22Rv1 (cell line): Measurements from ENCODE around the gene PLSCR1.

Experiments used
- H3K27ac ChIP-seq: fragments of 450-650 bp; 2 replicates; pipeline ENCODE4 v1.5.1; 2017
- ZFX ChIP-seq: fragments of 450-650 bp; IDR thresholded peaks from 2 replicates; pipeline ENCODE4 v1.6.1; 2017; ENCODE audit warnings: antibody characterized with exemption, borderline replicate concordance
- TF ChIP-seq, protein P1 (sequence below): fragments of 450-650 bp; IDR thresholded peaks from 2 replicates; pipeline ENCODE4 v1.5.1; 2017; ENCODE audit warnings: mild to moderate bottlenecking

The PLSCR1 gene

DNA sequence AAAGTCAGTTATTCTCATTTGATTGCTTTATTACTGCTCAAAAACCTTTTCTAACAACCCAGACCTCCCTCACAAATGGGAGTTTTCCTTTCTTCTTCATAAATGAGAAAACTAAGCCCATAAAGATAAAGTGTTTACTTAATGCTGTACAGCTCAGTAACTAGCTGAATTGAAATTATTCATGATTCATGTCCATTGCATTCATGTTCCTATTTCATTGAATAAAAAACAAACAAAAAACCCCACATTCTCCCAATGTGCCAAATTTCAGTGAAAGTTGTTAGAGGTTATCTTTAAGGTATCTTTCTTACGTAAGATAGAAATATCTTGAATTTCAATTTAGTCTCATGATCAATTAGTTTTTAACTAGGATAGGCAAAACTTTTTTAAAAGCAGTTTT, 77.8 kb downstream of the PLSCR1 start:
- TF ChIP-seq, protein P1, sequence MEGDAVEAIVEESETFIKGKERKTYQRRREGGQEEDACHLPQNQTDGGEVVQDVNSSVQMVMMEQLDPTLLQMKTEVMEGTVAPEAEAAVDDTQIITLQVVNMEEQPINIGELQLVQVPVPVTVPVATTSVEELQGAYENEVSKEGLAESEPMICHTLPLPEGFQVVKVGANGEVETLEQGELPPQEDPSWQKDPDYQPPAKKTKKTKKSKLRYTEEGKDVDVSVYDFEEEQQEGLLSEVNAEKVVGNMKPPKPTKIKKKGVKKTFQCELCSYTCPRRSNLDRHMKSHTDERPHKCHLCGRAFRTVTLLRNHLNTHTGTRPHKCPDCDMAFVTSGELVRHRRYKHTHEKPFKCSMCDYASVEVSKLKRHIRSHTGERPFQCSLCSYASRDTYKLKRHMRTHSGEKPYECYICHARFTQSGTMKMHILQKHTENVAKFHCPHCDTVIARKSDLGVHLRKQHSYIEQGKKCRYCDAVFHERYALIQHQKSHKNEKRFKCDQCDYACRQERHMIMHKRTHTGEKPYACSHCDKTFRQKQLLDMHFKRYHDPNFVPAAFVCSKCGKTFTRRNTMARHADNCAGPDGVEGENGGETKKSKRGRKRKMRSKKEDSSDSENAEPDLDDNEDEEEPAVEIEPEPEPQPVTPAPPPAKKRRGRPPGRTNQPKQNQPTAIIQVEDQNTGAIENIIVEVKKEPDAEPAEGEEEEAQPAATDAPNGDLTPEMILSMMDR: no peak
- TF ChIP-seq ZFX: no peak
- no peak overlapping the region for H3K27ac ChIP-seq

DNA sequence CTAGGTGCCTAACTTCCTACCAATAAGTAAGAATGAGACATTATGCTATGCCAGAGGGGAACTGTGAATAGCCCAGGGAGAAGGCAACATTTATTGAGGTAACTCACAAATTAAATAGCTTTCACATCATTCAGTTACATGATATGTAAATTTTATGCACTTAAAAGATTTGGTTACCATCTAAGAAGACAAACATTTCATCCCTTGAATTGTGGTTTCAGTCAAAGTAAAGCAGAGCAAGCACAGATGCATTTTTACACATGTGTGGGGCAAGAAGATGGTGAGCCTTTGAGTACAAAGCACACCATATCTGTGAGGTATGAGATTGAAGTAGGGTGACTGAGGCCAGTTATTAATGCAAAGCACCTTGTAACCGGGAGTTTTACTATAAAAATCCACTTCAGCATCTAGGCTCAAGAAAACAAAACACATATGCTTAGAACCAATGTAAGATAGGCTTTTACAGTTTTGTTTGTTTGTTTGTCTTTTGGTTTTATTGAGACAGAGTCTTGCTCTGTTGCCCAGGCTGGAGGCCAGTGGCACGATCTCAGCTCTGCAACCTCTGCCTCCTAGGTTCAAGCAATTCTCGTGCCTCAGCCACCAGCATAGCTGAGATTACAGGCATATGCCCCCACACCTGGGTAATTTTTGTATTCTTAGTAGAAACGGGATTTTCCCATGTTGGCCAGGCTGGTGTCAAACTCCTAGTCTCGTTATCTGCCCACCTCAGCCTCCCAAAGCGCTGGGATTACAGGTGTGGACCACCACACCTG, 78.5 kb downstream of the PLSCR1 start:
- no peak overlapping the region for H3K27ac ChIP-seq
- TF ChIP-seq ZFX: no peak
- TF ChIP-seq, protein P1: no peak
